Adrenal gland (tissue), 12 donors: Measurements from ENCODE around the gene EFNB1. TPM values are rescaled to one million over a fixed set of nuclear protein-coding genes. Genes with fewer than 3 reads are reported as not detected.
"Not testable (repeated sequence)": the region's sequence is repeated elsewhere in the genome, so short reads cannot be mapped to it uniquely, and the experiment has no call there.

Experiments used
- DNase-seq, 7 donors: peaks; one replicate each; pipeline ENCODE4 v3.0.0-alpha.2; 2019 to 2020
- H3K27ac ChIP-seq, 5 donors: fragments of 200-600 bp; sonication (generic) in 4 of 5; 1 replicate in 3 of 5; 2 replicates in 2 of 5; pipeline versions ENCODE4 v1.5.1 to v1.8.0; 2016 to 2020; ENCODE audit warnings: mild to moderate bottlenecking in 1 of 5
- H3K27me3 ChIP-seq: fragments of 200-600 bp; 2 replicates; pipeline ENCODE4 v1.8.0; 2021
- H3K36me3 ChIP-seq, 2 donors: fragments of 200-600 bp; replicated peaks in 1 of 2; 1 replicate in 1 of 2; 2 replicates in 1 of 2; pipeline versions ENCODE4 v1.5.1 to v1.8.0; 2018 to 2022
- H3K4me1 ChIP-seq, 2 donors: fragments of 200-600 bp; replicated peaks in 1 of 2; 1 replicate in 1 of 2; 2 replicates in 1 of 2; pipeline versions ENCODE4 v1.5.1 to v1.8.0; 2018 to 2021
- H3K4me3 ChIP-seq, 4 donors: fragments of 200-600 bp; sonication (generic) in 3 of 4; one replicate each; pipeline ENCODE4 v1.5.1; 2016 to 2018
- H3K9me3 ChIP-seq, 3 donors: fragments of 200-600 bp; sonication (generic) in 1 of 3; replicated peaks in 1 of 3; 1 replicate in 2 of 3; 2 replicates in 1 of 3; pipeline versions ENCODE4 v1.5.1 to v1.8.0; 2016 to 2021
- CTCF ChIP-seq, 6 experiments: fragments of 450-650 bp in 4 of 6; fragments of 200-600 bp in 2 of 6; sonication (generic) in 1 of 6; IDR thresholded peaks; 1 replicate in 5 of 6; 2 replicates in 1 of 6; pipeline versions ENCODE4 v1.5.1 to v1.8.0; 2016 to 2021; ENCODE audit warnings: antibody characterized with exemption in 6 of 6, mild to moderate bottlenecking in 2 of 6, moderate library complexity in 1 of 6
- POLR2A ChIP-seq, 2 donors: fragments of 450-650 bp; IDR thresholded peaks; one replicate each; pipeline ENCODE4 v1.6.1; 2017; ENCODE audit warnings: antibody characterized with exemption in 2 of 2, mild to moderate bottlenecking in 2 of 2, moderate library complexity in 1 of 2
- WGBS, 4 donors: extraction: QIAGEN DNeasy Blood & Tissue Kit in 2 of 4; methylation state at CpG; one replicate each; pipeline versions ENCODE4 v1.1.5 to v1.1.7; 2013 to 2017; 5-methylcytosine and 5-hydroxymethylcytosine counted together
- intact Hi-C, 2 donors: fragments of 100-400 bp; cut with DNase I; formaldehyde crosslinking; loops; one replicate each; pipeline versions ENCODE4 v1.14.1 to v1.15.0; 2022 to 2023
- polyA plus RNA-seq, 3 donors: library from polyadenylated mRNA; stranded (reverse); fragments of 200-250 nt in 2 of 3; fragments of 350-450 nt in 1 of 3; fragmentation: Illumina TruSeq in 1 of 3; extraction: RNeasy Lipid Tissue Mini Kit (QIAGEN cat#74804) in 1 of 3; gene quantifications; one replicate each; pipeline ENCODE4 v1.2.3, GENCODE V29; 2013 to 2014
- total RNA-seq, 9 donors: library from RNA; depleted of rRNA in 4 of 9; stranded (reverse); fragments of >200 nt in 4 of 9; fragments of 120-200 nt in 1 of 9; fragmentation: NEBNext Ultra II Directional in 1 of 9; extraction: Animal tissue kit (Norgen Biotek cat#: 25700) in 1 of 9; gene quantifications; one replicate each; pipeline versions ENCODE4 v1.1.0 to v1.2.4, GENCODE V29; 2013 to 2023
- donor health status: healthy with polysubstance abuse.
- donor health status: Bipolar disorder and iron deficiency.
- donor health status: DM: yes; HTN: yes; CAD: no.
- donor health status: DM: no; HTN: no; CAD: no.
- donor health status: DM: no; HTN: no; CAD: no.
- donor health status: DM: yes; HTN: yes; CAD: no.

EFNB1 gene
- total and polyA plus RNA-seq, 12 donors: 14.0 to 66.5 (median 40.5) TPM

GRCh38 chrX:68789966-68790365 is 38.9 kb upstream of the EFNB1 start:
- intact Hi-C loops: no loop called here
- H3K9me3 ChIP-seq: no peaks in the 10 kb centered on the region
- H3K36me3 ChIP-seq: no peaks in the 10 kb centered on the region
- H3K27ac ChIP-seq: peak overlapping the region in 1 of 5 donors; percentile 45
- no peak for DNase-seq
- H3K4me3 ChIP-seq: no peak overlapping the region
- 42 to 65% (median 59%) methylated on average over 2 to 3 of the region's 3 CpGs for WGBS, 4 donors
- no peaks in the 10 kb centered on the region for H3K4me1 ChIP-seq
- TF ChIP-seq CTCF (IDR thresholded peaks at IDR 0.05): no peak
- H3K27me3 ChIP-seq: peaks cover 13% of the 10 kb centered on the region

- DNase-seq: no peak
- peaks cover 22% of the 10 kb centered on the region for H3K27me3 ChIP-seq
- TF ChIP-seq CTCF (IDR thresholded peaks at IDR 0.05): no peak
- H3K4me3 ChIP-seq: no peak overlapping the region
- H3K36me3 ChIP-seq: no peaks in the 10 kb centered on the region
- no peak overlapping the region for H3K27ac ChIP-seq
- H3K9me3 ChIP-seq: no peaks in the 10 kb centered on the region
- intact Hi-C loops: no loop called here
- H3K4me1 ChIP-seq: no peaks in the 10 kb centered on the region
- 56 to 88% (median 76%) methylated on average over 1 of the region's 1 CpG for WGBS, 4 donors
Observed at GRCh38 chrX:68792083-68792482, 36.7 kb upstream of the EFNB1 start.

GRCh38 chrX:68794461-68794860 is 34.4 kb upstream of the EFNB1 start:
- no peak for TF ChIP-seq POLR2A (IDR thresholded peaks at IDR 0.05)
- TF ChIP-seq CTCF (IDR thresholded peaks at IDR 0.05): no peak
- H3K27me3 ChIP-seq: peaks cover 20% of the 10 kb centered on the region
- WGBS, 4 donors: 67 to 86% (median 80%) methylated on average over 4 of the region's 4 CpGs; no CpG with 5 or more reads in 1 of the 4 donors
- no peak for DNase-seq
- no peak overlapping the region for H3K4me3 ChIP-seq
- H3K36me3 ChIP-seq: no peaks in the 10 kb centered on the region
- H3K9me3 ChIP-seq: no peaks in the 10 kb centered on the region
- intact Hi-C loops: no loop called here
- no peaks in the 10 kb centered on the region for H3K4me1 ChIP-seq
- no peak overlapping the region for H3K27ac ChIP-seq

- Histone ChIP-seq H3K4me1 (no peaks in the 10 kb centered on the region), H3K27me3 (peaks cover 22% of the 10 kb centered on the region), H3K27ac (no peak overlapping the region), H3K4me3 (no peak overlapping the region), H3K9me3 (no peaks in the 10 kb centered on the region), H3K36me3 (no peaks in the 10 kb centered on the region)
- no peak for TF ChIP-seq CTCF (IDR thresholded peaks at IDR 0.05)
- no peak for TF ChIP-seq POLR2A (IDR thresholded peaks at IDR 0.05)
- intact Hi-C loops: no loop called here
- DNase-seq: no peak
- WGBS, 4 donors: 68 to 90% (median 79%) methylated on average over 1 to 3 of the region's 3 CpGs
Observed at GRCh38 chrX:68795741-68796140, 33.1 kb upstream of the EFNB1 start.

GRCh38 chrX:68798400-68798799 is 30.4 kb upstream of the EFNB1 start:
- intact Hi-C loops, H3K4me1 ChIP-seq, H3K4me3 ChIP-seq, DNase-seq, H3K36me3 ChIP-seq, H3K9me3 ChIP-seq, H3K27ac ChIP-seq: not testable (repeated sequence)
- peaks cover 23% of the 10 kb centered on the region for H3K27me3 ChIP-seq
